Activated CD8-positive, alpha-beta memory T cell treated with anti-CD3 and anti-CD28 coated beads, Interleukin-2, amount 50 U/mL, for 24 hours (primary cell): ENCODE data around the gene TPPP3.

Experiments used
- DNase-seq: peaks from one replicate; pipeline ENCODE4 v3.0.0-alpha.2; 2020; ENCODE audit errors: extremely low read depth

TPPP3 gene

DNA sequence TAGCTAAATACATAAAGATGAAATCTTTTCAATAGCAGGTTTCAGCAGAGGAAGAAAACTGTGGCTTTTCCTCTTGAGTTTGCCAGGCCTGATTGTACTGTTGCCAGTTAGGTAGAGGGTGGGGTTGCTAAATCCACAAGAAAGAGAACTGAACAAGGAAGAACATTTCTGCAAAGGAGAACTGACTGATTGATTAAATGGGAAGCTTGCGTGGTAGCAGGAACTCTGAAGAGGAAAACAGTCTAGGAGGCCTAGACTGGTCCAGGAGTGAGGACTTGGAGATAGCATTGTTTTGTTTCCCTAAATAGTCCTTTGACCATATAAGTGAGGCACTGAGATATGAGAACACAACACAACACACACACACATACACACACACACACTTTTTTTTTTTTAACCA lies 47.9 kb downstream of the TPPP3 start:
- no peak for DNase-seq

DNA sequence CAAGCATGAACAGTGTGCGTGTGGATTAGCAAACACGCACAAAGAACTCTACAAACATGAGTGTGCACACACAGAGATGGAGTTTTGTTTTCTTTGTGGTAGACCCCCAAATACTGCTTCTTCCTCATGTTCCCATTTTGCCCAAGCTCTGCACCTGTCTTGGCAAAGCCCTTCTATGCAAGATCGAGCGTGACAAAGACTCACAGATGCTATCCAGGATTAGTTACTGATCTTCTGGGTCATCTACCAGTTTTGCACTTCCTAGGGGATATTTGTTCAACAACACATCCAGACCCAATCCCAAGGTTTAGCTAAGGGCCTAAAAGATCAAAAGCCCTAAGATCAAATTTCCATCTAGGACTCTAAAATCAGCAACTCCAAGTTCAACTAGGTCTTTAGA lies 50.7 kb downstream of the TPPP3 start:
- DNase-seq, result no peak

DNA sequence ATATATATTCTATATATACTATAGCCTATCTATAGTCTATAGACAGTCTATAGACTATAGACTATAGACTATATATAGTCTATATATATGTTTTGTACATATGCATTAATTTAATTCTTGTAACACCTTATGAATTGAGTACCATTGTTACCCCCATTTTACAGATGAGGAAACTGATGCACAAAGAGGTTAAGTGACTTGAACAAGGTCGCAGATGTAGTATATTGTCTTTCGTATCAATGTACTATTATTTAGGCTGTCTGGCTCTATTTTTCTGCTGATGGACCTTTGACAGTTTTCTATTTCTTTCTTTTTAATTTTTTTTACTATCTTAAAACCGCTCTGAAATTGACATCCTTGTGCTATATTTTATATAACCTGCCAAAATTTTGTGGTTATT lies 52.0 kb downstream of the TPPP3 start:
- no peak for DNase-seq
